Stimulated activated CD4-positive, alpha-beta T cell treated with anti-CD3 and anti-CD28 coated beads, TNF-alpha, amount 100 ng/mL, for 1 hour (primary cell): Measurements from ENCODE around the gene CSTF3.
"Not testable (repeated sequence)": the region's sequence is repeated elsewhere in the genome, so short reads cannot be mapped to it uniquely, and the experiment has no call there.

Source experiments
- DNase-seq, 3 donors: peaks; one replicate each; pipeline ENCODE4 v3.0.0-alpha.2; 2020; ENCODE audit warnings: low read depth in 3 of 3, low spot score in 1 of 3

CSTF3 gene

DNA sequence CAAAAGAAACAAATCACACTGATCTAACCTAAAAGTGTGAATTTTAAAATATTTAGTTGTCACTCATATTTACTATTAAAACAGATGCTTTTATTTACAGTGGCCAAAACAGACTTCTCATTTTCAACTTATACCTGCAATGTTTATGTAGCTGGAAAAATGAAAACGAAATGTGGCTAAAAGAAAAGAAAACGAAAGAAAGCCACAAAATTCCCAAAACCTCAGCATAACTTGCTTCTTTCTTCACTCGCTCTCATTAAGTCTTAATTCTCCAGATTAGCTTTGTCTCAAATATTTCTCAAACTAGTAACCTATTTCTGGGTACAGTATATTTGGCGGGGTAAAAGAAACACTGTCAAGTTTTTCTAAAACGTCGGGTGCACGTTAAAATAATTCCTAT, 693 bp downstream of the CSTF3 start:
- DNase-seq = no peak

DNA sequence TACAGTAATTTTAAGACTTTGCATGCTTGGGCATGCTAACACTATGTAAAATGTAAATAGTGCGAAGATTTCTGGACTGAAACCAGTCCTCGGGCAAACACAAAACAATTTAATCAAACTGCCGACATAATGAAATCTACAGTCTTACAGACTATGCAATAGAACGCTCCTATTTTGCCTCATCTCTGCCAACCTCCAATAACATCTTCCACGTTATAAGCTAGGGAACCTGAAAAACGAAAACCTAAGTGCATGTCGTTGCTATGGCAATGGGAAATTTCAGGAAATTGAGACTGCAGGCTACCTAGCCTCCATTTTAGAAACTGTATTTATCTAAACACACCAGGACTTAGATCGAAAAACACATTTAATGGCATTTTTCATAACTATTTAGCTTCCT, 1.1 kb downstream of the CSTF3 start:
- no peak for DNase-seq

GRCh38 chr11:33159378-33159867, 1.9 kb downstream of the CSTF3 start:
- DNase-seq = not testable (repeated sequence)

- DNase-seq = no peak
Observed at GRCh38 chr11:33158596-33159275, 2.5 kb downstream of the CSTF3 start.

- DNase-seq = no peak
Observed at GRCh38 chr11:33157103-33158027, 3.9 kb downstream of the CSTF3 start.

DNA sequence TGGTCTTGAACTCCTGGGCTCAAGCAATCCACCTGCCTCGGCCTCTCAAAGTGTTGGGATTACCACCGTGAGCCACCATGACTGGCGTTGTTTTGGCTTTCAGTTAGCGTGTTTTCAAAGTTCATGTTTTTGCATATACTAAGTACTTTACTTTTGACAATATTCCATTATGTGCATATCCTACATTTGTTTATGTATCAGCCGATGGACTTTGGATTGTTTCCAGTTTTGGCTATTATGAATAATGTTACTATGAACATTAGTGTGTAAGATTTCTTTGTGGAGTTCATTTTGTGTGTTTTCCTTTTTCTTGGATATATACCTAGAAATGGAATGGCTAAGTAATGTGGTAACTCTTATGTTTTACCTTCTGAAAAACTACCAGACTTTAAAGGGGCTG, 9.9 kb downstream of the CSTF3 start:
- no peak for DNase-seq

GRCh38 chr11:33147559-33147958, 13.7 kb downstream of the CSTF3 start:
- DNase-seq = no peak

- DNase-seq = no peak
Observed at GRCh38 chr11:33135768-33136443, 25.4 kb downstream of the CSTF3 start.

DNA sequence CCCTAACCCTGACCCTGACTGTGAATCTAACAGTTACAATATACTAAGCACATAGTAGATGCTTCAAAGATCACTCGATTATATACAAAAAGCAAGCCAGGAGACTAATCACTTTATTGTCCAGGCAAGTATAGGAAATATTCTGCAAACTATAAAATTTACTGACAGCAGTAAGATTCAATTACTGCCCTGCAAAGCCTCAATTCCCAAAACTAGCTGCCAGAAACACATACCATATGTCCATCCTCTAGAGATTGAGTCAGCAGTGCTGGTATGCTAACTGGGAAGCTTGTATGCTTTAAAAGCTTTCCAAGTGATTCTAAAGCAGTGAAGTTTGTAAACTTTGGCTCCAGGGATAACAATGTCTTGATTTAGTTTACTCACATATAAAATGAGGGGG, 26.1 kb downstream of the CSTF3 start:
- DNase-seq = no peak

GRCh38 chr11:33134276-33134675, 27.0 kb downstream of the CSTF3 start:
- DNase-seq = no peak

DNA sequence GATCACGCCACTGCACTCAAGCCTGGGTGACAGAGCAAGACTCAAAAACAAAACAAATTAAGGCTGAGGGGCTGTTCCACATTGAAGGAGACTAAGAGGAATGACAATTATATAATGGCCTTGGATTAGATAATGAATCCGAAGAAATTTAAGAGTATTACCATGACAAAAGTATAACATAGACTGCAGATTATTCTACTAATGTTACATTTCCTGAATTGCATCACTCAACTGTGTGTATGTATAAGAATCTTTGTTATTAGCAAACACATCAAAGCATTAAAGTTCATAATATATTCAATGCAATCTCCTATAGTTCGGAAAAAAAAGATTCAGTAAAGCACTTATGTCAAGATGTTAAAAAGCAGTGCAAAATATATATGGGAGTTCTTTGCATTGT, 27.5 kb downstream of the CSTF3 start:
- DNase-seq = no peak

DNA sequence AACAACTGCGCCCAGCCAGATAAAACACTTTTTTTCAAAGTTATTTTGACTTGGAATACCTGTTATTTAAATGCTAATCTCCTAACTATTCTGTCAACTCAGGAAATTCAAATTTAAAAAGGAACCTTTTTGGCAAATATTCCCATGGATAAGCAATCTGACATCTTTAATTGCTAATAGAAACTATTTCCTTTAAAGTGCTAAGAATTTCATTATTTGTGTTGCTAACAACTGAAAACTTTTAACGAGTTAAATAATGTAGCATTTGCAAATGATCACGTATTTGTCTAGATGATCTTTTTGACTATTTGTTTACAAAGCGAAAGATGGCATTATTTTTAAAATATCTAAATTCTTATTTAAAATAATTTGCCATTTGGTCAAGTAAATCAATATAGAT, 28.8 kb downstream of the CSTF3 start:
- no peak for DNase-seq

GRCh38 chr11:33128739-33129138, 32.5 kb downstream of the CSTF3 start:
- no peak for DNase-seq

GRCh38 chr11:33125611-33126010, 35.7 kb downstream of the CSTF3 start:
- DNase-seq = no peak

DNA sequence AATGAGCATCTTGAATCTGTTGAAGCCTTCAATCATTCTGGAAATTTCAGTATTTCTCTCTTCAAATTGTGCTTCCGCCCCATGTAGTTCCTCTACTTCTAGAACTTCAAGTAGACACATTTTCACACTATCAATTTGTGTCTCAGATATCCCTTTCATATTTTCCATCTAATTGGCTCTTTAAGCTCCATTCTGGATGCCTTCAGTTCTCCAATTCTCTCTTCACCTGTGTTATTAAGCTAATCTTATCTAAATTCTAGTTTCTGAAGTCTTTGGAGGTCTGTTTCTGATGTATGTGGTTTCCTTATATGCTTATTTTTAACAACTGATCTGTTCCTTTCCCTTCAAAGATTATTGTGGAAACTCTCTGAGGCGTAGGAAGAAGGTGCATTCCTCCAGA, 36.3 kb downstream of the CSTF3 start:
- no peak for DNase-seq

- not testable (repeated sequence) for DNase-seq
Observed at GRCh38 chr11:33122696-33123095, 38.6 kb downstream of the CSTF3 start.

GRCh38 chr11:33116535-33116934, 44.7 kb downstream of the CSTF3 start:
- no peak for DNase-seq

DNA sequence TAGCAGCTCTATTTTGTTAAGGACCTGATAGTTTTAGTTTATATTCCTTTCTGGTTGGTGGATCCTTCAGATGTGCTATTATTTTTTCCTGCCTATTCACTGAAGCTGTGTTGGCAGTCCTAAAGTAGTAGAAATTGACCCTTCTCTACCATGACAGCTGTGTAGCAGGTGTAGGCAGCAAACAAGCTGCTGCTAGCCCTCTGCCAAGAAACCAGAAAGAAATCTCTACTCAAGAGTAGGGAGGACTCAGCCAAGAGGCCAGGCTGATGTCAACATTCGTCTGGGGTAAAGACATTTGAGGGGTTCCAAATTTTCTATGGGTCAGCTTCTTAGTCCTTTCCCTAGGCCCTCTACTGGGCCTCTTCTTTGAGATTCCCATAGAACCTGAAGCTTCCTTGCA, 51.2 kb downstream of the CSTF3 start:
- DNase-seq = no peak

GRCh38 chr11:33109294-33109895, 51.9 kb downstream of the CSTF3 start:
- DNase-seq = no peak

DNA sequence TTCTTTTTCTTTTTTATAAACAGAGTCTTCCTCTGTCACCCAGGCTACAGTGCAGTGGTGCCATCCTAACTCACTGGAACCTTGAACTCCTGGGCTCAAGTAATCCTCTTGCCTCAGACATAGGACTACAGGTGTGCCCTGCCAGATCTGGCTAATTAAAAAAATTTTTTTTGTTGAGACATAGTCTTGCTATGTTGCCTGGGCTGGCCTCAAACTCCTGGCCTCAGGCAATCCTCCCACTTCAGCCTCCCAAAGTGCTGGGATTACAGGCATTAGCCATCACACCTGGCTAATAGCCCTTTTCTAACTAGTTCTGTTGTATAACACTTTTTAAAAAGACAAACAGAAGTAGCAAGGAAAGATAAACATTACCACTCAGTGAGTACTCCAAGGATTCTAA, 57.4 kb downstream of the CSTF3 start:
- no peak for DNase-seq

DNA sequence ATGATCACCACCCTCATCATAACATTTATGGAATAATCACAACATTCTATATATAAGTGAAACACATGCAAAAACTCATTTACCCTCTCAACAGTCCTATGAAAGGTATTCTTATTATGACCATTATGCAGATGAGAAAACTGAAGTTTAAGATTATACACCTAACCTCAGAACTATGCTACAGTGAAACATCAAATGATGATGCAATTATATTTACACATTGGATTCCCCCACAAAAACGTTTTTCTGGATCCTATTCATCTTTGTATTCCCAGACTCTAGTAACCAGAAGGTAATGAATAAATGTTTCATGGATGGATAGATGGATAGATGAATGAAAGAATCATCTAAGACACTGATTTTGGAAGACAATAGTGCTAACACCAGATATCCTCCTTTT, 67.1 kb downstream of the CSTF3 start:
- no peak for DNase-seq
